HAP-1 (cell line): ENCODE data around the gene HOXC6.

Experiments
- DNase-seq, 2 experiments: peaks; one replicate each; pipeline ENCODE4 v3.0.0-alpha.2; 2016 to 2020; ENCODE audit warnings: low spot score in 2 of 2
- H3K27me3 ChIP-seq: fragments of 250-450 bp; sonication (Bioruptor Pico); 2 replicates; pipeline ENCODE4 v1.5.1; 2020; ENCODE audit warnings: low read depth, mild to moderate bottlenecking, moderate library complexity
- H3K36me3 ChIP-seq: fragments of 250-450 bp; sonication (Bioruptor Pico); replicated peaks from 2 replicates; pipeline ENCODE4 v1.5.1; 2020; ENCODE audit warnings: mild to moderate bottlenecking
- H3K4me1 ChIP-seq: fragments of 250-450 bp; sonication (Bioruptor Pico); 2 replicates; pipeline ENCODE4 v1.5.1; 2020; ENCODE audit warnings: mild to moderate bottlenecking
- H3K4me3 ChIP-seq: fragments of 250-450 bp; sonication (Bioruptor Pico); 2 replicates; pipeline ENCODE4 v1.5.1; 2020; ENCODE audit warnings: mild to moderate bottlenecking, moderate library complexity
- H3K9me3 ChIP-seq: fragments of 250-450 bp; sonication (Bioruptor Pico); 2 replicates; pipeline ENCODE4 v1.5.1; 2020; ENCODE audit warnings: mild to moderate bottlenecking, moderate library complexity
- in situ Hi-C: fragments of 300-500 bp; cut with MboI; formaldehyde crosslinking; loops from 3 replicates; pipeline ENCODE4 v1.14.3; 2020; ENCODE audit warnings: low sequenced_read_pairs, inconsistent platforms, mixed read lengths

Gene HOXC6

GRCh38 chr12:53994264-53995001 lies 33.8 kb upstream of the HOXC6 start:
- in situ Hi-C loops = loop anchor here (25.0 kb wide), 1 partner anchor 368 kb away; the partner anchor contains the start of gene GPR84
- peaks cover 7% of the 10 kb centered on the region; the same call in 1 of the 2 replicates for H3K27me3 ChIP-seq
- H3K4me3 ChIP-seq = no peak overlapping the region
- no peak for DNase-seq
- H3K9me3 ChIP-seq = no peaks in the 10 kb centered on the region
- no peaks in the 10 kb centered on the region for H3K36me3 ChIP-seq
- peaks cover 12% of the 10 kb centered on the region for H3K4me1 ChIP-seq

- Histone ChIP-seq H3K36me3 (no peaks in the 10 kb centered on the region), H3K4me3 (peak overlapping the region; percentile 15), H3K9me3 (no peaks in the 10 kb centered on the region), H3K27me3 (peaks cover 10% of the 10 kb centered on the region), H3K4me1 (peaks cover 9% of the 10 kb centered on the region)
- DNase-seq = no peak
- in situ Hi-C loops = loop anchor here (25.0 kb wide), 1 partner anchor 367 kb away; the partner anchor contains the start of gene GPR84
These were observed 33.2 kb upstream of the HOXC6 start for GRCh38 chr12:53995002-53995377.

GRCh38 chr12:53995378-53996239 lies 32.6 kb upstream of the HOXC6 start:
- H3K9me3 ChIP-seq = no peaks in the 10 kb centered on the region
- H3K36me3 ChIP-seq = no peaks in the 10 kb centered on the region
- peak in 1 of 2 experiments; percentile 61 for DNase-seq
- H3K4me1 ChIP-seq = peaks cover 9% of the 10 kb centered on the region
- in situ Hi-C loops = loop anchor here (25.0 kb wide), 1 partner anchor 367 kb away; the partner anchor contains the start of gene GPR84
- H3K4me3 ChIP-seq = peak overlapping the region; percentile 15
- peaks cover 12% of the 10 kb centered on the region for H3K27me3 ChIP-seq

- in situ Hi-C loops = loop anchor here (25.0 kb wide), 1 partner anchor 366 kb away; the partner anchor contains the start of gene GPR84
These were observed 31.7 kb upstream of the HOXC6 start for GRCh38 chr12:53996240-53997203.

GRCh38 chr12:53997204-53998109 lies 30.8 kb upstream of the HOXC6 start:
- H3K27me3 ChIP-seq = peaks cover 17% of the 10 kb centered on the region
- H3K9me3 ChIP-seq = no peaks in the 10 kb centered on the region
- H3K36me3 ChIP-seq = no peaks in the 10 kb centered on the region
- H3K4me3 ChIP-seq = no peak overlapping the region
- peaks cover 9% of the 10 kb centered on the region for H3K4me1 ChIP-seq
- in situ Hi-C loops = loop anchor here (25.0 kb wide), 1 partner anchor 365 kb away; the partner anchor contains the start of gene GPR84
- no peak for DNase-seq

More at GRCh38 chr12:53996240-53997203, 31.7 kb upstream of the HOXC6 start:
- no peaks in the 10 kb centered on the region for H3K9me3 ChIP-seq
- H3K36me3 ChIP-seq = no peaks in the 10 kb centered on the region
- peaks cover 9% of the 10 kb centered on the region for H3K4me1 ChIP-seq
- H3K4me3 ChIP-seq = no peak overlapping the region
- no peak for DNase-seq
- peaks cover 17% of the 10 kb centered on the region for H3K27me3 ChIP-seq

GRCh38 chr12:53998110-53998899 lies 29.9 kb upstream of the HOXC6 start:
- Histone ChIP-seq H3K27me3 (peaks cover 17% of the 10 kb centered on the region), H3K4me3 (no peak overlapping the region)

GRCh38 chr12:53998900-53999236 lies 29.4 kb upstream of the HOXC6 start:
- in situ Hi-C loops = loop anchor here (25.0 kb wide), 1 partner anchor 363 kb away; the partner anchor contains the start of gene GPR84
- DNase-seq = no peak
- Histone ChIP-seq H3K27me3 (peaks cover 17% of the 10 kb centered on the region), H3K36me3 (no peaks in the 10 kb centered on the region), H3K9me3 (no peaks in the 10 kb centered on the region), H3K4me3 (no peak overlapping the region), H3K4me1 (peaks cover 9% of the 10 kb centered on the region)

More at GRCh38 chr12:53998110-53998899, 29.9 kb upstream of the HOXC6 start:
- Histone ChIP-seq H3K36me3 (no peaks in the 10 kb centered on the region), H3K9me3 (no peaks in the 10 kb centered on the region), H3K4me1 (peaks cover 9% of the 10 kb centered on the region)
- in situ Hi-C loops = loop anchor here (25.0 kb wide), 1 partner anchor 364 kb away; the partner anchor contains the start of gene GPR84
- no peak for DNase-seq

- Histone ChIP-seq H3K4me1 (peaks cover 9% of the 10 kb centered on the region), H3K4me3 (no peak overlapping the region), H3K9me3 (no peaks in the 10 kb centered on the region), H3K36me3 (no peaks in the 10 kb centered on the region), H3K27me3 (peaks cover 17% of the 10 kb centered on the region)
- in situ Hi-C loops = loop anchor here (25.0 kb wide), 1 partner anchor 363 kb away; the partner anchor contains the start of gene GPR84
- DNase-seq = no peak
These were observed 28.6 kb upstream of the HOXC6 start for GRCh38 chr12:53999559-54000115.

GRCh38 chr12:54000116-54001114 lies 27.8 kb upstream of the HOXC6 start, which contains the start of gene HOXC9:
Gene HOXC9, plus strand, starts transcription at chr12:54000161. Its CDS starts 28 bp downstream, at chr12:54000189.
- no peaks in the 10 kb centered on the region for H3K36me3 ChIP-seq
- in situ Hi-C loops = no loop called here
- H3K4me3 ChIP-seq = no peak within 1 kb of the TSS
- no peak for DNase-seq
- H3K4me1 ChIP-seq = peaks cover 5% of the 10 kb centered on the region
- H3K27me3 ChIP-seq = peaks cover 17% of the 10 kb centered on the region
- no peaks in the 10 kb centered on the region for H3K9me3 ChIP-seq

GRCh38 chr12:54001283-54002187 lies 26.7 kb upstream of the HOXC6 start:
- peaks cover 7% of the 10 kb centered on the region for H3K4me1 ChIP-seq
- H3K27me3 ChIP-seq = peaks cover 17% of the 10 kb centered on the region
- no peak for DNase-seq
- in situ Hi-C loops = no loop called here
- H3K9me3 ChIP-seq = no peaks in the 10 kb centered on the region
- H3K36me3 ChIP-seq = no peaks in the 10 kb centered on the region
- no peak overlapping the region for H3K4me3 ChIP-seq
